ENCODE data around the gene SMAD2. TPM values are rescaled to one million over a fixed set of nuclear protein-coding genes. Genes with fewer than 3 reads are reported as not detected.

Gene SMAD2
- polyA plus RNA-seq, 1 donor (not counting 4 experiments of a cell fraction or from before 2014, with no cell fraction given), result 87.1 TPM

DNA sequence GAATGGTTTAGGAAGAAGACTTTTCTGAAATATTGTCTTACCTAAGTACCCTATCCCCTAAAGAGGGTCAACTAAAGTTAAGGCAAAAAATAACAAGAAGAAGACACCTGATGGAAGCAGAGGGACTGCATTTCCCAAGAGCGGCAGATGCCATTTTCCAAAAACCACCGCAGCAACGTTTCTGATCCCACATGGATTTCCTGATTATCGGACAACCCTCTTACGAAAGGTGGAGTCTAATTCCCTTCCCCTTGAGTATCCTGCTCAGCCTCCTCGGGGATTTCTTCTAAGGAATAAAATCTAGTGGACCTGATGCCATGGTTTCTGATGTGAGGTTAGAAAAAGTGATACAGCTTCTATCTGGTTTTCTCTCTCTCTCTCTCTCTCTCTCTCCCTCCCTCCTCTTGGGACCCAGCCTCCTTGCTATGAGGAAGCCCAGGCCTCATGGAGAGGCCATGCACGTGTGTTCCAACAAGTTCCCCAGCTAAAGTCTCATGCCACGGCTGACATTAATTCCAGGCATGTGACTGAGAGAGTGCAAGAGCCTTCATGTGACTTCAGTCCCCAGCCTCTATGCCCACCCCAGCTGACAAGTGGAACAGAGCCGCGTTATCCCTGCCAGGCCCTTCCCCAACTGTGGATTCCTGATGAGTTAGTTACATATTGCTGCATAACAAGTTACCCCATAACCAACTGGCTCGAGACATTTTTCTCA lies 150.3 kb downstream of the SMAD2 start:
- DNase-seq (ENCODE audit: low read depth, low spot score), result no peak
- dilution Hi-C loops (cut with MboI; ENCODE audit: extremely low pct_ligation_motif_present, low sequenced_read_pairs), result no loop called here
- H3K9me3 ChIP-seq (ENCODE audit: control insufficient read depth, low read depth, low read length), result no peaks in the 10 kb centered on the region
- H3K27me3 ChIP-seq (ENCODE audit: control insufficient read depth, extremely low read depth, insufficient read depth, low read length), result peaks cover 4% of the 10 kb centered on the region
- H3K9ac ChIP-seq (ENCODE audit: control insufficient read depth, extremely low read depth, insufficient read depth, low read length), result no peak overlapping the region
- no peak overlapping the region for H3K27ac ChIP-seq (ENCODE audit: control insufficient read depth, insufficient read depth, low read length)
- no peak for TF ChIP-seq EZH2 (IDR thresholded peaks at IDR 0.05; ENCODE audit: low read length)
- TF ChIP-seq, protein P1, sequence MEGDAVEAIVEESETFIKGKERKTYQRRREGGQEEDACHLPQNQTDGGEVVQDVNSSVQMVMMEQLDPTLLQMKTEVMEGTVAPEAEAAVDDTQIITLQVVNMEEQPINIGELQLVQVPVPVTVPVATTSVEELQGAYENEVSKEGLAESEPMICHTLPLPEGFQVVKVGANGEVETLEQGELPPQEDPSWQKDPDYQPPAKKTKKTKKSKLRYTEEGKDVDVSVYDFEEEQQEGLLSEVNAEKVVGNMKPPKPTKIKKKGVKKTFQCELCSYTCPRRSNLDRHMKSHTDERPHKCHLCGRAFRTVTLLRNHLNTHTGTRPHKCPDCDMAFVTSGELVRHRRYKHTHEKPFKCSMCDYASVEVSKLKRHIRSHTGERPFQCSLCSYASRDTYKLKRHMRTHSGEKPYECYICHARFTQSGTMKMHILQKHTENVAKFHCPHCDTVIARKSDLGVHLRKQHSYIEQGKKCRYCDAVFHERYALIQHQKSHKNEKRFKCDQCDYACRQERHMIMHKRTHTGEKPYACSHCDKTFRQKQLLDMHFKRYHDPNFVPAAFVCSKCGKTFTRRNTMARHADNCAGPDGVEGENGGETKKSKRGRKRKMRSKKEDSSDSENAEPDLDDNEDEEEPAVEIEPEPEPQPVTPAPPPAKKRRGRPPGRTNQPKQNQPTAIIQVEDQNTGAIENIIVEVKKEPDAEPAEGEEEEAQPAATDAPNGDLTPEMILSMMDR (optimal IDR thresholded peaks at IDR 0.05 in 1 of 3, IDR thresholded peaks at IDR 0.05 in 1 of 3, conservative IDR thresholded peaks at IDR 0.05 in 1 of 3; ENCODE audit: extremely low read depth in 1 of 3, insufficient read depth in 2 of 3, low read length in 3 of 3), result no peak
- H3K4me2 ChIP-seq (ENCODE audit: control insufficient read depth, extremely low read depth, insufficient read depth, low read depth, low read length), result no peak overlapping the region
- no peaks in the 10 kb centered on the region for H3K4me1 ChIP-seq (ENCODE audit: control insufficient read depth, extremely low read depth, insufficient read depth, low read length)
- H3K4me3 ChIP-seq (ENCODE audit: control insufficient read depth in 2 of 3, extremely low read depth in 1 of 3, insufficient read depth in 2 of 3, low read depth in 1 of 3, low read length in 3 of 3), result no peak overlapping the region
- no peaks in the 10 kb centered on the region for H3K9me1 ChIP-seq (ENCODE audit: control insufficient read depth, extremely low read depth, insufficient read depth, low read length)
- no peak for FAIRE-seq
- H3K79me2 ChIP-seq (ENCODE audit: control insufficient read depth, insufficient read depth, low read length), result no peaks in the 10 kb centered on the region
- H4K20me1 ChIP-seq (ENCODE audit: control insufficient read depth, extremely low read depth, insufficient read depth, low read length), result no peaks in the 10 kb centered on the region
- H2AFZ ChIP-seq (ENCODE audit: control insufficient read depth, low read length), result no peak overlapping the region
- H3K36me3 ChIP-seq (ENCODE audit: control insufficient read depth in 2 of 2, extremely low read depth in 1 of 2, insufficient read depth in 2 of 2, low read length in 2 of 2), result no peaks in the 10 kb centered on the region

DNA sequence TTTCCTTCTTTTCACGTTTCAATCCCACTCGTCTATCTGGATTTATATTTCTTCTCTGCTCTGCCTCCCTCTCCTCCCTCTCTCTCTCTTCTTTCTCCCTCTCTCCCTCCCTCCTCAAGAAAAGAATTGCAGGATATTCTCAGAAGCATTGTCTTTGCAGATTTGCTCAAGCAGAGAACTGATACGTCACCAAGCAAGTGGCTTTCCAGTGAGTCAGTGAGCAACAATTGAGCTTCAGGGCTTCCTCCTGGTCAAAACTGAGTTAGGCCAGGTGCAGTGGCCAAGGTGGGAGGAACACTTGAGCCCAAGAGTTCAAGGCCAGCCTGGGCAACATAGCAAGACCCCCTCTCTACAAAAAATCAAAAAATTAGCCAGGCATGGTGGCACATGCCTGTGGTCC lies 151.1 kb downstream of the SMAD2 start:
- DNase-seq (ENCODE audit: low read depth, low spot score), result no peak
- H3K27ac ChIP-seq (ENCODE audit: control insufficient read depth, insufficient read depth, low read length), result no peak overlapping the region
- no peak for TF ChIP-seq EZH2 (IDR thresholded peaks at IDR 0.05; ENCODE audit: low read length)
- TF ChIP-seq, protein P1 (optimal IDR thresholded peaks at IDR 0.05 in 1 of 3, IDR thresholded peaks at IDR 0.05 in 1 of 3, conservative IDR thresholded peaks at IDR 0.05 in 1 of 3; ENCODE audit: extremely low read depth in 1 of 3, insufficient read depth in 2 of 3, low read length in 3 of 3), result no peak
- H4K20me1 ChIP-seq (ENCODE audit: control insufficient read depth, extremely low read depth, insufficient read depth, low read length), result no peaks in the 10 kb centered on the region
- no peaks in the 10 kb centered on the region for H3K36me3 ChIP-seq (ENCODE audit: control insufficient read depth in 2 of 2, extremely low read depth in 1 of 2, insufficient read depth in 2 of 2, low read length in 2 of 2)
- no peak overlapping the region for H3K9ac ChIP-seq (ENCODE audit: control insufficient read depth, extremely low read depth, insufficient read depth, low read length)
- H3K9me3 ChIP-seq (ENCODE audit: control insufficient read depth, low read depth, low read length), result no peaks in the 10 kb centered on the region
- no peak overlapping the region for H2AFZ ChIP-seq (ENCODE audit: control insufficient read depth, low read length)
- H3K9me1 ChIP-seq (ENCODE audit: control insufficient read depth, extremely low read depth, insufficient read depth, low read length), result no peaks in the 10 kb centered on the region
- dilution Hi-C loops (cut with MboI; ENCODE audit: extremely low pct_ligation_motif_present, low sequenced_read_pairs), result no loop called here
- peaks cover 4% of the 10 kb centered on the region for H3K27me3 ChIP-seq (ENCODE audit: control insufficient read depth, extremely low read depth, insufficient read depth, low read length)
- H3K4me1 ChIP-seq (ENCODE audit: control insufficient read depth, extremely low read depth, insufficient read depth, low read length), result no peaks in the 10 kb centered on the region
- H3K79me2 ChIP-seq (ENCODE audit: control insufficient read depth, insufficient read depth, low read length), result no peaks in the 10 kb centered on the region
- H3K4me2 ChIP-seq (ENCODE audit: control insufficient read depth, extremely low read depth, insufficient read depth, low read depth, low read length), result no peak overlapping the region
- no peak for FAIRE-seq
- no peak overlapping the region for H3K4me3 ChIP-seq (ENCODE audit: control insufficient read depth in 2 of 3, extremely low read depth in 1 of 3, insufficient read depth in 2 of 3, low read depth in 1 of 3, low read length in 3 of 3)
